NCI-H748 (cell line): ENCODE data around the gene MXI1.
"Not testable (repeated sequence)": the region's sequence is repeated elsewhere in the genome, so short reads cannot be mapped to it uniquely, and the experiment has no call there.

Experiments
- DNase-seq: peaks from one replicate; lab custom pipeline; 2025; ENCODE audit not compliant: unreplicated experiment; lab: John Stamatoyannopoulos, UW

The MXI1 gene

DNA sequence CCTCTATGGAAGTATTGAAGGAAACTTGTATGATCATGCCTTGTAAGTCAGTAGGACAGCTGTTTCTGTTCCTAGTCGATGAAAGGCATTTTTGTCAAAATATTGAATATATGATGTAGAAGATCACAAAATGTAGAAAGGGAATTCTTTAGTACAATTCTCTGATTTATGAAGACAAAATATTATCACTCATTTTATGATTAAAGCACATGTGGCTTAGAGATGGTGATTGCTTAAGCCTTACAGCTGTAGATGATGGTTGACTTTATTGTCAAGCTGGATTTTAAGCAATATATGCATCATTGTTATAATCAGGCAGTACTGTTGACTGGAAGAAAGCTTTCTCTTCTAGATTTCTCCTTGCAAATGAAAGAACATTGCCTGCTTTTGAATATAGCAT, 26.4 kb downstream of the MXI1 start:
- no peak for DNase-seq

- no peak for DNase-seq
Measured at GRCh38 chr10:110237894-110238480, 30.6 kb downstream of the MXI1 start.

GRCh38 chr10:110239892-110240291, 32.5 kb downstream of the MXI1 start:
- no peak for DNase-seq

GRCh38 chr10:110241407-110241806, 34.0 kb downstream of the MXI1 start:
- DNase-seq = no peak

DNA sequence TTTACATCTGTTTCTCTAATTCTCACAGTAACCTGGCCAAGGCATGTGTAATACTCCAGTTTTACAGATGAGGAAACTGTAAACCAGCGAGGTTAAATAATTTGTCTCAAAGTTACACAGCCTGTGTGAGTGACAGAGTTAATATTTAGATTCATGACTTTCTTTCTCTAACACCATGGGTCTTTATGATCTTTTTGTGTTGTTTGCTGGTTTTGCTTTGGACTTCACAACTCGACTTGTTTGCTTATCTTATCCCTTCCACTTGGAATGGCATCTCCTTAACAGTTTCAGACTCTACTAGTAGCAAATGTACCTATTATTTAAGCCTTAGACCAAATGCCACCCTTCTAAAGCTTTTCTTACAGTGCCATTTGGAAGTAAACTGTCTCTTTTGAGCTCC, 34.4 kb downstream of the MXI1 start:
- DNase-seq = no peak

DNA sequence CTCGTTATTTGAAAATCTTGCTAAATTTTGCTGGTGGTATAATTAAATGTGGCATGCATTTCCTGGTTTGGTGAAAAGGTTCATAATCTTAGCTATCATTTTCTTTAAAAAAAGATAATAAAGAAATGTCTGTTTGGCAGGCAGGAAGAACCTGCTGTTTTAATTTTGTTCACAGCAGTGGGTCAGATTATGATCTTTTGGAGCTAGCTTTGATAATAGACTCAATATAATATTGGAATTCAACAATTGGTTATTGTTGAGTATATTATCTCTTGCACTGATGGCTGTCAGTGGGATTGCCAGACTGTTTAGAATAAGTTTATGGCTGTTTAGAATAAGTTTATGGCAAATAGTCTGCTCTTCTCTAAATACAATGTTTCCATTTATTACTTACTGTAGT, 35.1 kb downstream of the MXI1 start:
- DNase-seq = no peak

GRCh38 chr10:110244550-110244949, 37.1 kb downstream of the MXI1 start:
- no peak for DNase-seq

DNA sequence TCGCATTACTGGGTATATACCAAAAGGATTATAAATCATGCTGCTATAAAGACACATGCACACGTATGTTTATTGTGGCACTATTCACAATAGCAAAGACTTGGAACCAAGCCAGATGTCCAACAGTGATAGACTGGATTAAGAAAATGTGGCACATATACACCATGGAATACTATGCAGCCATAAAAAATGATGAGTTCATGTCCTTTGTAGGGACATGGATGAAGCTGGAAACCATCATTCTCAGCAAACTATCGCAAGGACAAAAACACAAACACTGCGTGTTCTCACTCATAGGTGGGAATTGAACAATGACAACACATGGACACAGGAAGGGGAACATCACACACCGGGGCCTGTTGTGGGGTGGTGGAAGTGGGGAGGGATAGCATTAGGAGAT, 40.4 kb downstream of the MXI1 start:
- DNase-seq = not testable (repeated sequence)

GRCh38 chr10:110249489-110249888, 42.1 kb downstream of the MXI1 start:
- not testable (repeated sequence) for DNase-seq

- not testable (repeated sequence) for DNase-seq
Measured at GRCh38 chr10:110251392-110251791, 44.0 kb downstream of the MXI1 start.

GRCh38 chr10:110252151-110252550, 44.7 kb downstream of the MXI1 start:
- DNase-seq = no peak

DNA sequence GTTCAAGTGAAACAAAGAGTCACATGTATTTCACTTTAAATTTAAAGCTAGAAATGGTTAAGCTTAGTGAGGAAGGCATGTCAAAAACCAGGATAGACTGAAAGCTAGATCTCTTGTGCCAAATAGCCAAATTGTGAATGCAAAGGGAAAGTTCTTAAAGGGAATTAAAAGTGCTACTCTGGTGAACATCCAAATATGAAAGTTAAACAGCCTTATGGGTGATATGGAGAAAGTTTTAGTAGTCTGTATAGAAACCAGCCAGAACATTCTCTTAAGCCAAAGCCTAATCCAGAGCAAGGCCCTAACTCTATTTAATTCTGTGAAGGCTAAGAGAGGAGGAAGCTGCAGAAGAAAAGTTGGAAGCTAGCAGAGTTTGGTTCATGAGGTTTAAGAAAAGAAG, 47.1 kb downstream of the MXI1 start:
- no peak for DNase-seq

- no peak for DNase-seq
Measured at GRCh38 chr10:110258542-110258941, 51.1 kb downstream of the MXI1 start.

GRCh38 chr10:110259317-110259716, 51.9 kb downstream of the MXI1 start:
- no peak for DNase-seq

DNA sequence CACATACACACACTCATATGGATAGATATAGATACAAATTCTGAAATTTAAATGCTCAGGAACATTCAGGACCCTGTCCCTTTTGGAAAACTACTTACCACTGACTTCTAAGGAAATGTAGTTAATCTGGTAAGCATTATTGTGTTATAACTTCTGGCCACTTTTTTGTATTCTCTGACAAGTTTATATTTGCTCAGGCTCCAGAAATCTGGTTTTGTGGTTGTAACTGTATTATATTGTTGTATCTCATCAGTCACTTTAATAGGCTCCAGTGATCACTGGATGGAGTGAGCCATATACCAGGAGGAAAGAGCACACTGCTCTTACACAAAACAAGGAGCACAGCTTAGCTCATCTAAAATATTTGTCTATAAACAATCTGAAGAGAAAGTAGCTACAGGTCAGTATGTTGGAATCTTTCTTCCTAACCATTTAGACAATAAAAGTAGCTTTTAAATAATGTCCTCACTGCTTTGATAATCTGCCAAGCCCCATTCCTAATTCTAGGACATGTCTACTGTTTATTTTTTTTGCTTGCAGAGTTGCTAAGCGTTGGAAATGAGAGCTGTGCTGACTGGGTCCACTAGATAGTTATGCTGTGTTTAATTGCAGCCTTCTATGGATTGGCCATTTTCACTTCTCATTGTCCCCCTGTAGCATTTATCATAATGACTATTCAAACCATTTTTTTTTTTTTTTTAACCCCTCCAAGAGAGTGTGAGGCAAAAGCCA, 53.5 kb downstream of the MXI1 start:
- no peak for DNase-seq

- DNase-seq = no peak
Measured at GRCh38 chr10:110263164-110263563, 55.8 kb downstream of the MXI1 start.

DNA sequence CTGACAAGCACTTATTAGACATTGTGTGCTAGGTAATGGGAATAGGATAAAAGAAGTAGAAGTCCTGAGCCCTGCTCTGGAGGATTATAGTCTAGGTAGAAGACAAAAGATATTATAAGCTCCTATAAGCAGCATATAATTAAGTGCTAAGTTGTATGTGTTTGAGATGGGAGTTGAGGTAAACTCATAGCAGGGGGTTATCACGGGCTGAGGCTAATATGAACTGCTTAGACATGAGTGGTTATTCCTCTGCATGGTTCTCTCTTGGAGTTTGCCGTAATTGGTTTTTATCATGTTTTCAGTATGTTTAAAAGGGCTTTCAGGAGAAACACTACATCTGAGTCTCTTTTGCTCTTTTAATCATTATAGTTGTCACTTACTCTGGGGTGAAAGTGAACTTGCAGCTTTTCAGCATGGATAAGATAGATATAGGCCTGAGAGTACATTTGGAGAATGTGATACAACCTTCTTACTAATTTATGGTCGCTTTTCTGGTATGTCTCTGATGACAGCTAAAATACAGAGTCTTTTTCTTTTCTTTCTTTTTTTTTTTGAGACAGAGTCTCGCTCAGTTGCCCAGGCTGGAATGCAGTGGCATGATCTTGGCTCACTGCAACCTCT, 58.3 kb downstream of the MXI1 start:
- no peak for DNase-seq

DNA sequence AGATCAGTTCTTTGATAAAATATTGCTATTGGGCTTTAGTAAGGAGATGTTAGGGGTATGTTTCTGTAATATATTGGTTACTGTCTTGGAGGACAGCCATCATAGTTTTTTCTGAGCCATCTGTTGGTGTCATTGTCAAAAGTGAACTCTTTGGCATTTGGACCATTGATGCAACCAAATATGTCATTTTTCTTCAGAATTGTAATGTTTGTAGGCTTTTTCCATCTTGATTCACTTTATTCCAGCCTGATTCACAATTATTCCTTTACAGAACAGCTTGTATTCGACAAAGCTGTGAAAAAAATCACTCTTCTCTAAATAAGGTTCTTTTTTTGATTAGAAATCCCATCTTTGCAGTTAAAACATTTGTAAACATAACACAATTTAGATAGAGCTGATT, 59.9 kb downstream of the MXI1 start:
- no peak for DNase-seq

DNA sequence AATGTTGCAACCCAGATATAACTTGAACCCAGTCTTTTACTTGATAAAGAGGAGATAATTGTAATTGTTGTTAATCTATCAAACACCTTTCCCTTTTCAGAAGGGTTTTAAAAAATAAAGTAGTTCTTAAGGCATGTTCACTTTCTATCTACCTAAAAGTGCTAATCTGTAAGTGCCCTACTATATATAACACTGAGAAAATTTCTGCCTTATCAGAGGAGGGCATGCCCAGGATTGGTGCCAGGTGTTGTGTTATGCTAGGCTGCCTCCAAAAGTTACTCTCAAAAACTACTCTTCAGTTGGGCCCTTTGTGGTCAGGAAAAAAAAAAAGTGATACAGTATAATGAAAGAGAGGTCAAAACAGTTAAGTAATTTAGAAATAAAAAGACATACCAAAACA, 61.0 kb downstream of the MXI1 start:
- DNase-seq = no peak

DNA sequence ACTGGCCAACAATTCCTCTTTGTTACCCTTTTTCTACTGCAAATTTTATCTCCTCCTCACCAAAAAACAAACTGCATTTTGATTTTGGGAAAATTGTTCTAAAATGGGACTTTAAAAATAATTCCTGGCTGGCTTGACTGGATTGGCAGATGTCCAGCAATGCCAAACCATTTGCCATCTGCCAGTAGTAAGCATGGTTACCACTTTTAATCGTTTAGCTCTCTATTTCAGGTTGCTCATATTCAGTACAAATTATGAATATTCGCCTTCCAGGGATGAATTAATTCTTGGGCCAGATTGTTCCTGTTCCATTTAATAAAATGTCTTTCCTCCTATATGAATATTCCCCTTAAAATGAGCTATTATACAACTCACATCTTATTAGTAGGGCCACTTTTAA, 61.6 kb downstream of the MXI1 start:
- no peak for DNase-seq

- DNase-seq = no peak
Measured at GRCh38 chr10:110269374-110270318, 62.2 kb downstream of the MXI1 start.
